ENCODE results near the gene TIMP2. TPM values are rescaled to one million over a fixed set of nuclear protein-coding genes. Genes with fewer than 3 reads are reported as not detected.

TIMP2 gene
- total and polyA plus RNA-seq, 2 of the 4 experiments (the other 2 are of a cell fraction), result 43.9 to 416 TPM

GRCh38 chr17:78947235-78948149 lies 22.3 kb upstream of the TIMP2 start:
- no TSS peak for BruUV-seq (replicated peaks)
- WGBS, 2 experiments (ENCODE audit: extremely low coverage in 2 of 2, insufficient read length in 1 of 2), result 77% methylated on average over 8 of the region's 18 CpGs; no CpG with 5 or more reads in 1 of the 2 experiments

More at GRCh38 chr17:78947235-78948149, 22.3 kb upstream of the TIMP2 start:
- Histone ChIP-seq H3K56ac (ENCODE audit: extremely low read depth, insufficient read depth, low read length) (no peak overlapping the region), H3K23ac (ENCODE audit: low read depth, low read length) (no peak overlapping the region), H3K4me1 (ENCODE audit: control insufficient read depth, insufficient read depth, low read length) (peaks cover 10% of the 10 kb centered on the region), H4K20me1 (ENCODE audit: insufficient read depth, low read length) (no peaks in the 10 kb centered on the region), H4K8ac (ENCODE audit: low read depth in 2 of 2, low read length in 2 of 2) (no peak overlapping the region), H3K9me3 (ENCODE audit: control insufficient read depth, insufficient read depth, low read length) (peaks cover 15% of the 10 kb centered on the region), H3K14ac (replicated peaks; ENCODE audit: low read depth, low read length) (no peak overlapping the region), H4K91ac (ENCODE audit: insufficient read depth, low read depth, low read length) (no peak overlapping the region), H3K79me1 (ENCODE audit: low read depth in 1 of 2, low read length in 2 of 2) (no peaks in the 10 kb centered on the region), H2BK20ac (ENCODE audit: low read depth, low read length) (no peak overlapping the region), H2AFZ (replicated peaks; ENCODE audit: low read length, poor library complexity) (peak overlapping the region; percentile 49), H3K4me3 (ENCODE audit: insufficient read depth, low read depth, low read length) (no peak overlapping the region), H2BK15ac (ENCODE audit: low read depth, low read length) (no peak overlapping the region), H3K27ac (ENCODE audit: insufficient read depth, low read length) (no peak overlapping the region), H3K9me1 (ENCODE audit: insufficient read depth, low read length) (no peaks in the 10 kb centered on the region), H3K9ac (ENCODE audit: low read depth, low read length) (no peak overlapping the region), H2AK9ac (replicated peaks; ENCODE audit: low read depth, low read length, poor library complexity) (no peak overlapping the region), H2BK5ac (ENCODE audit: low read depth, low read length, poor library complexity, severe bottlenecking) (no peak overlapping the region), H3K36me3 (ENCODE audit: control insufficient read depth, insufficient read depth, low read length) (no peaks in the 10 kb centered on the region), H3K4ac (ENCODE audit: low read depth, low read length) (no peak overlapping the region), H2BK120ac (ENCODE audit: low read depth, low read length) (no peak overlapping the region), H3K18ac (ENCODE audit: low read depth, low read length) (no peak overlapping the region), H3K4me2 (ENCODE audit: low read depth, low read length) (no peak overlapping the region), H4K5ac (ENCODE audit: low read depth, low read length) (no peak overlapping the region), H3K27me3 (ENCODE audit: control insufficient read depth, insufficient read depth, low read length) (no peaks in the 10 kb centered on the region; the same call in 1 of the 2 replicates), H2AK5ac (ENCODE audit: low read depth, low read length) (no peak overlapping the region)
- ATAC-seq (ENCODE audit: low read depth) (no peak), DNase-seq (no peak)
- ChIA-PET CTCF (no interaction called here), POLR2A (ENCODE audit: unreplicated experiment) (no interaction called here)
- in situ Hi-C loops (cut with MboI; ENCODE audit: low sequenced_read_pairs), result no loop called here
- TF ChIP-seq FOS (IDR thresholded peaks at IDR 0.05; ENCODE audit: low read depth, low read length), result no peak
- TF ChIP-seq RAD21 (IDR thresholded peaks at IDR 0.05; ENCODE audit: low read length), result no peak
- no peak for TF ChIP-seq BHLHE40 (IDR thresholded peaks at IDR 0.05; ENCODE audit: low read depth, low read length)
- TF ChIP-seq USF2 (IDR thresholded peaks at IDR 0.05; ENCODE audit: low read depth, low read length), result no peak
- TF ChIP-seq POLR2A (IDR thresholded peaks at IDR 0.05; ENCODE audit: low read depth, low read length), result no peak
- TF ChIP-seq CHD1 (IDR thresholded peaks at IDR 0.05; ENCODE audit: low read depth, low read length), result no peak
- no peak for TF ChIP-seq CEBPB (IDR thresholded peaks at IDR 0.05; ENCODE audit: low read depth, low read length)
- dilution Hi-C loops (cut with HindIII; ENCODE audit: low sequenced_read_pairs, unreplicated experiment), result no loop called here
- intact Hi-C loops (cut with micrococcal nuclease), result no loop called here
